Activated gamma-delta T cell treated with anti-CD3 and anti-CD28 coated beads, Interleukin-2, amount 50 U/mL, for 16 hours (primary cell): ENCODE measurements around the gene ZEB2.

Experiments used
- DNase-seq: peaks from one replicate; pipeline ENCODE4 v3.0.0-alpha.2; 2020; ENCODE audit warnings: low read depth

Gene ZEB2

DNA sequence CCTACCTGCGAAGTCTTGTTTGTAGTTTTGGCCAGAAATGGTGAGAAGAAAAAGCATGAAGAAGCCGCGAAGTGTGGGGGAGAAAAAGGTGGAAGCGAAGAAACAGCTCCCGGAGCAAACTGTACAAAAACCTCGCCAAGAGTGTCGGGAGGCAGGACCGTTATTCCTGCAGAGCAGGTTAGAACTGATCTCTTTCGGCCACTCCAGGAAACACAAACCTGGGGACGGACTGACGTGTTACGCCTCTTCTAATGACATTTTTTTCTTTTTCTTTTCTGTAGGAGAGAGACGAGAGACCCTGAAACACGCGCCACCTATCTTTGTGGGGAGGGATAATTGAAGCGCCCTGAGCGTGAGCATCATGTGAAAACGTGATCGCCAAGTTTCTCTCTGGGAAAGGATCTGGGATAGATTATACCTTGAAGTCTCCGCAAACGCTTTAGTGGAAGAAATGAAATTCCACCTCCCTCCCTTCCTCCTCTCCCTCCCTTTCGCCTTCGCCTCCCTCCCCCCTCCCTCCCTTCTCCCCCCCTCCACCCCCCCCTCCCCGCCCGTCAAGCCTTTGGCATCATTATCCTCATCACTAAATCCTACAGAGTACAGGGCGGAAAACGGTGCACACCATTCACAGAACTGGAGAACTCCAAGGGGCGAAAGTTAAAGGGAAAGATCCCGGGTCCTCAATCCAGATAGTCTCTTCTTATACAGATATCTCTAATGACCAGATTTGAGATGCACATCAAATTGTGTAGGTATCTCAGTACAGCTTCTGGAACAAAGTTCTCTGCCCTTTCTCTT lies at the start of gene ZEB2:
Gene ZEB2, minus strand, starts transcription at position 186 of the 798 bp plus-strand sequence. CDS start 2,769 bp downstream, outside the sequence.
- no peak for DNase-seq

DNA sequence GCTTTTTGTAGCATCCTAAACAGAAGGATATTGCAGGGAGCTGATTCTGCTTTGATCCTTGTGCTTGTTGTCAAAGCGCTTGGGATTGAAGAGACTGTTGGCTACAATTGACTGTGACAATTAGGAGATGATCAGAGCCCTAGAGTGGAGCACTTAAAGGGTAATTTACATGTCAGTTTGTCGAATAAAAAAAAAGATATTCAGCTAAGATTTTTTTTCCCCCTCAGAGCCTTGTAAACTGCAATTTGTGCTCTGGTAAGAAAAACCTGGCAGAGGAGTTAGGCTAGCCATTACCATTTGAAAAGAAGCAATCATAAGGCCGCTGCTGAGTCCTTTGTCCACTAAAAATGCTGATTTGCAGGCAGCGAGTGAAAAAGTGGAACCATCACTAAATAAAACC lies 47.8 kb upstream of the ZEB2 start:
- DNase-seq, result no peak

DNA sequence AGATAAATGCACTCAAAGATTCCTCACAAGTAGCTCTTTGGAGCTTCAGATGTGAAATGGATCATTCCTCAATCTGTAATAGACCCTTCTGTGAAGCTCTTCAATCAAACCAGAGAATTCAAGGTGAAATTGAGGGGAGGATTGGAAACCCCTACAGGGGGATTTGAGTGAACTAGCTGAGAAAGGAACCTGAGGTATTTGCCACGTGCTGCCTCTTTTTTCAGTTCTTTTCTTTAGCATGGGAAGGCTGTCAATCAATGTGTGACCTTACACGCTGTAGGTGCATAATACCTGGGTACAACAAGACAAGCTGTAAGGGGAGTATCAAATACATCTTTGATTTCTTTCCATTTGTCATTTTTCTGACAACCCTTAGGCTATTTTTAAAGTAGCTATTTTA lies 46.5 kb upstream of the ZEB2 start:
- DNase-seq, result no peak

DNA sequence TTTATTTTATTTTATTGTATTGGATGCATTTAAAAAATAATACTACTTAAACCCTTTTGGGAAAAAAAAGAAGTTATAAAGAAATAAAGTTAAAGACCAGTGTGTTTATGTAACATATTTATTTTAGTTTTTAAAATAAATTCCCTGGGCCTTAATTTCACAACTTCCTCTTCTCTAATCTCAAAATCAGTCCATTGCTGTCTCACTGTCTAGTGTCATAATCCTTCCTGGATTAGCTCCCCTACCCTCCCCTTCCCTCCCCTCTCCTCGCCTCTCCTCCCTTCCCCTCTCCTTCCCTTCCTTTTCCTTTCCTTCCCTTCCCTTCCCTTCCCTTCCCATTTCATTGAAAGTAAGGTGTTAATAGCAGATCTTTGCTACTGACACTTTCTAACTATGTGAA lies 40.3 kb upstream of the ZEB2 start:
- DNase-seq, result no peak

DNA sequence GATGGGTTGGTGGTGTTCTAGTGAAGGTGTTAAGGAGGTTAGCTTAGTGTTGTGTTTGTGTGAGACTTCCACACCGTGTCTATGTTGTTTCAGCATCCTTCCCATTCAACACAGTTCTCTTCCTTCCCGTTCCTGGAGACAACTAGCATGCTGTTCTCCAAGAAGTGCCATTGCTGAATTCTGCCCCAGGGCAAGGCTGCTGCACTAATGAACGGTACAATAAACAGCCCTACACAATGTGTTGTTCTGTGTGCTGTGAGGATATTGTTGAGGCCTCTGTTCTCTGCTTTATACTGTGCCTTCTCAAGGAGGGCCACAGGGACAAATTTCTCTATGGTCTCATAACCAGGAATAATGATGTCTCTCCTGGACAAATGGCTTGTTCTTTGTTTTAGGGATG lies 39.8 kb upstream of the ZEB2 start:
- no peak for DNase-seq

DNA sequence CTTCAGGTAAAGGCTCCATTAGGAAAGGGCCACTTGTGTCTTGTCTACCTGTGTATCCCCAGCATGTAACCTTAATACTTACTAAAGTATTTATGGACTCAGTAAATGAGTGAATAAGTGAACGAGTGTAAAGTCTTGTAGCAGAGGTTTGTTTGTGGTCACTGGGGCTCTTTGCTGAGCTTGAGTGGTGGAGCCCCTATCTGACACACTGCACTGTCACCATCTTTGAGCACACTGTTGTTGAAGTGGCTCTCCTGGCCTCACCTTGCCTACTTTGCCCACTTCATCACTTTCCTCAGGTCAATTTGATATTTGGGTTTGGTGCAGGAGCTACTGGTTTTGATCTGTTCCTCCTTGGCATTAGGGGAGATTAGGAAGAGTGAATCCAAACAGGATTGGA lies 39.3 kb upstream of the ZEB2 start:
- no peak for DNase-seq

DNA sequence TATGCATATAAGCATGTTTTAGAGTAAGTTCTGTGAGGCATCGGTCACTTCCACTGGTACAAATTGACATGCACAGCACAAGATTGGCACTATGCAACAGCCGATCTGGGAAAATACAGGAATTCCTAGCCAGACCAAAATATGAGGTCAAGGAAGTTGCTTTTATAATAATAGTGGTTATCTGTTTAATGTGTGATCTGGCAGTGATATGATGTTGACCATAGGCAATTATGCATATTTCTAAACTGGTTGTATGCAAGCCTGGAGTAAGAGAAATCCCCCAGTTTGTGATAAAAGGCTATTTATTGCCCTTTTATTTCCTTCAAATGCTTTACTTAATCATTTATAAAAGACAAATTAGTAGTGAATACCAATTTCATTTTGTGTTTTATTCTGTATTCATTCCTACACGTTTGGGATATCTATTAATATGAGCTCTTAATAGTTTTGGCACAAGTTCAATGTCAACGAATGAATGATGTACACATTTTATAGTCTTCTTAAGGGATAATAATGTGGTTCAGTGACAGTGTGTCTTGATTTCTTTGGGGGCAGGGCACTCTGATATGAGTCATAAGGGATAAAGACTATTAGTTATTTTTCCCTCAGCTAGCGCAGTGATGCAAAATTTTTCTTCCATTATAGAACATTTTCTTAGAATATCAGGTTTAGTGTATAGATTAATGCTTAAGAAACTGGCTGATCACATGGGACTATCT lies 34.7 kb upstream of the ZEB2 start:
- no peak for DNase-seq

DNA sequence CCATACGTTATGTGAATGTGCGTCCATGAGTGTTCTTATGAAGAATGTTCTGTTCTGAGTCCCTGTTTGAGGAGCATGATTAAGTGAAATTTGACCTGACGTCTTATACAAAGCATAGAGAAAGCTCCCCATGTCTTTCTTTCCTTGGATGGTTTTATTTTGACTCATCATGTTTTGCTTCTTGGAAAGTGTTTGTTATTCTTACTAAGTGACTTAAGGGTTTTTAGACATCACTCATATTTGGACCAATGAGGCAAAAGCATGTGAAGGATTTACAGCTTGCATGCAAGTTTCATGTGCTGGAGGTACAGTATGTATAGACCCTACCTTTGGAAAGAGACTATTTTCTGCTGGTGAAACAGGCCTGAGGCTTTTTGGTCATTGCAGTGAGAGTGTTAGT lies 33.5 kb upstream of the ZEB2 start:
- no peak for DNase-seq

DNA sequence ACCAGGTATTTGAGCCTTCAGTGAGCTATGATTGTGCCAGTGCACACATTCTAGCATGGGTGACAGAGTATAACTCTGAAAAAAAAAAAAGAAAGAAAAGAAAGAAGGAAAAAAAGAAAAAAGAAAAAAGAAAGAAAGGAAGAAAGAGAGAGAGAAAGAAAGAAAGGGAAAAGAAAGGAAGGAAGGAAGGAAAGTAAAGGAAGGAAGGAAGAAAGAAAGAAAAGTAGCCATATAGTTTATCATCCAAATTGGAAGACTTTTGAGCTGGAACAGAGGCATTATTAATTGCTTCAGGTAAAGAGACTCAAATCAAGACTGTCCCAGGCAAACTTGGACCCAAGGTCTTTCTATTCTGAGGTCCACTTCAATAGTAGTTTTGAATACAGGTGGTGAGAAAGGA lies 32.9 kb upstream of the ZEB2 start:
- no peak for DNase-seq

DNA sequence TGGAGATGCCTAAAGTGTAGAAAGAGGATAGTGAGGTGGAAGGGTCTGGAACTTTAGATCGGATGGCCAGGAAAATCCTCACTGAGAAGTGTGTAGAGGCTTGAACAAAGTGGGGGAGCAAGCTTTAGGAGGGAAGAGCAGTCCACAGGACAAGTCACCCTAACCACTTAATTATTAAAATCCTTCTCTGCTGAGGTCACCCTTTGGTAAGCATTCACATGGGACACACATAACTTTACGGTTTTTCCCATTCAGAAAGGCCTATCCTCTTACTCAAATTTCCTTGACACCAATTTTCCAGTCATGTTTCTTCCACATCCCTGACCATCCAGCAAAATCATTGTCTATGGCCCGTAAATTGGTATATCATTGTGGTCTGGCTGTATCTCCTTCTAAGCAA lies 31.0 kb upstream of the ZEB2 start:
- DNase-seq, result no peak

DNA sequence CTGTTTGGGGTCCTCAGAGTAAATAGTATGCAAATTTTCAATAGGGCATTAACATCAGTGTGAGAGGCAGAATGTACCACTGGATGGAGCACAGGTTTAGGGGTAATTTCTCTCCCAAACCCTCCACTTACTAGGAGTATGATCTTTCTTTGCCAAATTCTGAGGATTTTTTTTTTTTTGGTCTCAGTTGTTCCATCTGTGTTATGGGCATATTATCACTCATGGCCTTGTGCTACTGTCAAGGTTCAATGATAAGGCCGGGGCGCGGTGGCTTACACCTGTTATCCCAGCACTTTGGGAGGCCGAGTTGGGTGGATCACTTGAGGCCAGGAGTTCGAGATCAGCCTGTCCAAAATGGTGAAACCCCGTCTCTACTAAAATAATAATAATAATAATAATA lies 30.2 kb upstream of the ZEB2 start:
- no peak for DNase-seq

DNA sequence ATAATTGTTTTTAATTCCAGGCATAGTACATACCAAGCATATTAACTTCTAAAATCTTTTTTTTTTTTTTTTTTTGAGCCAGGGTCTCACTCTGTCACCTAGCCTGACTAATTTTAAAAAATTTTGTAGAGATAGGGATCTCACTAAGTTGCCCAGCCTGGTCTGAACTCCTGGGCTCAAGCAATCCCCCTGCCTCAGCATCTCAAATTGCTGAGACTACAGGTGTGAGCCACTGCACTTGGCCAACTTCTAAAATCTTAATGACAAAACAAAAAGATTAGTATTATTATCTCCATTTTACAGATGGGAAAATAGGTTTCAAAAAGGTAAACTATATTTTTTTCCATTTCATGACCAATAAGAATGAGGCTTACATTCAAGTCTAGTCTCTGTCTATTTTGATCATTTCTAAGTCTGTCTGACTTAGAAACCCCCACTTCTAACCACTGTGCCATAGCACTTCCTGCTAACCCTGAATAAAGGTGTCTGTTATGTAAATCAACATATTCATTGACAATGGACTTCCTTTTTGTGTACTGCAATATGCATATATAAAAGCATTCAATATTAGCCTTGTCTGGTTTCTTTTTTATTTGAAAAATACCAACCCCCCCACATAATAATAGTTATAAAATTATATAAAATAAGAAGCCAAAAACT lies 28.7 kb upstream of the ZEB2 start:
- no peak for DNase-seq

DNA sequence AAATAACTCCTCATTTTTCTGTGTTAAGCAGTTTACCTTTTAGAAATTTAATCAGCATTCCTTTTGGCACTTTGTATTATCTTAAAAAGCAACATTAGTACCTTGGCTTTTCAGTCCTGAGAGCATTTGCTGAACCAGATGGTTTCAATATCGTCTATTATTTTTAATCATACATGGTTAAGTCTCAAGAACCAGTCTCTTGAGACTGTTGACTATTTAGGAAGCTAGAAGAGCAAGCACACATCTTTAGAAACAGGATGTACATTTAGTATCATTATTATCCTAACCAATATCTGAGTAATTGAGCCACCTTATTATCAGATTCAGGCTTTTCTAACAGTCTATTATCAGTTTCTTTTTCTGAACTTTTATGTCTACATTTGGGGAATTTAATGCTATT lies 28.2 kb upstream of the ZEB2 start:
- DNase-seq, result no peak

DNA sequence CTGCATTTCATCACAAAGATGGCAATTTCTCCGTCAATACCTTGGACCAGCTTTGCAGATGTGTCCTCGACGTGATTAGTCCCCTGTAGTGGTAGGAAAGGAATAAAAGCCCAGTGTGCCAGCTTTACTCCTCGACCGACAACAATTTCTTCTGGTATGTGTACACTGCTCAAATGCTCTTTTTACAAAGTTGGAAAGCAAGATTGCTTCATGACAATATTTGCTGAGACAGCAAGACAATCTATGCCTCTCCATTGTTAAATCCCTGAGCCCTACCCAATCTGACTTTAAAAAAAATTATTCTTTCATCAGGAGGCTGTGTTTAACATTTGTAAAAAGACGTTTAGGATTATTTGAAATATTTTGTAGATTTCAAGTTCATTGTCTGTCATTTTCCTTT lies 27.6 kb upstream of the ZEB2 start:
- no peak for DNase-seq

DNA sequence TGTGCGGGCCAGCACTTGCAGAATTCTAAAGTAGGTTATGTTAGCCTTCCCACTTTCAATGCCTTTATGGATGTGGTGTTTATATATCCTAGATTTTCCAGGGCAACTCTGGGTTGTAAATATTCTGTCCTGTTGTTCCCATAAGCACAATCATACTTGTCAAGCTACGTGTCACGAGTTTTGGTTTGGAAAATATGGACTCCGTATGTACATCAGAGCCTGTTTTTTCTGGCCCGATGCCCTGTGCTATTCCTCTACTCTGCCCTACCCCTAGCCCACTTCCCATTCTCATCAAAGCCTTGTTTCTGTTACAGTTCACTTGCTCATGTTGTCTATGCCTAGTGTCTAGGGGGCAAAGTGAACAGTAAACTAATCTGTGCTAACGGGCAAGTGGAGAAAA lies 27.0 kb upstream of the ZEB2 start:
- DNase-seq, result no peak

DNA sequence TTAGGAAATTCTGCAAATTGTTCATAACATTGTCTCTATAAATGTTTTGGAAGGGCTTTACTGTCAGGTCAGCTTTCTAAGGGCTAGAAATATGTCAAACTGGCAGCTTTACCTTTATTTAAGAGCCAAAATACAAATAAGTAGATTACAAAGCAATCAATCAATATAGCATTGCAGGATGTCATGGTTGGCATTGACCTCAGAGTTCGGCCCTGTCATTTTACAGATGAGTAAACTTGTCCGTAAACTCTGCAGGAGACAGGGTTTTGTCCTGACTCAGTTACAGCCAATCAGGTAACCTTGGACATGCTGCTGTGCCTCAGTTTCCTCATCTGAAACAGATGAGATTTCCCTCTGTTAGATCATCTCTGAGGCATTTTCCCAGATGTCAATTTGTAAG lies 25.9 kb upstream of the ZEB2 start:
- DNase-seq, result no peak

DNA sequence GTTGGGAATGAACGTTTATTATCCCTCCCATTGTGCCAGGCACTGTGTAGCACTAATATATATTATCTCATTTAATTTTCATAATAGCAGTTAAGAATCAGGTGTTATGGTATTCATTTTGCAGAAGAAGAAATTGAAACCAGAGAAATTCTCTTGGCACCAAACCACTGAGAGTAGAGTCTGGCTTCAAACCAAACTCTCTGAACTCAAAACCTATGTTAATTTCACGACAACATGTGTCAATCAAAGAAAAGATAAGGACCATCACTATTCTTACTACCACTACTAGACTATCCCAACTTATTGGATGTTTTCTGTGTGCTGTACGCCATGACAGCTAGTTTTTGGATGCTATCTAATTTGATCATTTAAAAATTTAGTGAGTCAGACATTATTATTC lies 24.1 kb upstream of the ZEB2 start:
- DNase-seq, result no peak

DNA sequence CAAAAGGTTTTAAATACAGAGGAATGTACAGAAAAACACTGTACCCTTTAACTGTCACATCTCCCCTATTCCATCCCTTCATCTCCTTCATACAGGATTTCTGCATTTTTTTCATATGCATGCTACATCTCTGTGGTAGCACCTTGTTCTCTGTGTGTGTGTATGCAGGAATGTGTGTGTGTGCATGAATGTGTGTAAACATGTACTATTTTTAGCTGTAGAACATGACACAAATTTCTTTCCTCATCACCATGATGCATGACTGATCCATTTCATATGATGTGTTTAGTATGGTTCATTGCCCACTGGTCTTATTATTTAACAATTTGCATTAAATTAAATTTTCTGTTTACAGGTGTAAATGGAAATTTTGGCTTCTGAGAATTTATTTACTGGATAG lies 21.5 kb upstream of the ZEB2 start:
- DNase-seq, result no peak

DNA sequence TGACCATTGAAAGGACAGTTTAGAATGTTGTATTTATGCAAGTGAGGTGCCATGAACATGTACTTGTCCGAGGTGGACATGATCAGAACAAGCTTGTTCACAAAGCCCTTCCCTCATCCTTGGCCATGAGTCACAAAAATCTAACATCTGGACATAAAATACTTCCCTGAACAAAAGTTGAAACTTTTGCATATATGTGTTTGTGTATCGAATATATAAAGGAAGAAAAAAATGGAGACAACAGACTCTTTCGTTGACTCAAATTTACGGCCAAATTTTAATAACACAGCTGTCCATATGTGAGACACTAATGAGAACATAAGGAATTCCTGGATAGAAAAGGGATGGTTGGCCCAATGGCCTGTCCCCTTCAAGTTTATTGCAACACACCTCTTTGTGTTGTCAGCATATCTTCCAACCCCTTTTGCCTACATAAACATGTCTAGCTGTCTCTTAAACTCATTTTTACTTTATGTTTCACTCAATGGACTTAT lies 19.4 kb upstream of the ZEB2 start:
- DNase-seq, result no peak

DNA sequence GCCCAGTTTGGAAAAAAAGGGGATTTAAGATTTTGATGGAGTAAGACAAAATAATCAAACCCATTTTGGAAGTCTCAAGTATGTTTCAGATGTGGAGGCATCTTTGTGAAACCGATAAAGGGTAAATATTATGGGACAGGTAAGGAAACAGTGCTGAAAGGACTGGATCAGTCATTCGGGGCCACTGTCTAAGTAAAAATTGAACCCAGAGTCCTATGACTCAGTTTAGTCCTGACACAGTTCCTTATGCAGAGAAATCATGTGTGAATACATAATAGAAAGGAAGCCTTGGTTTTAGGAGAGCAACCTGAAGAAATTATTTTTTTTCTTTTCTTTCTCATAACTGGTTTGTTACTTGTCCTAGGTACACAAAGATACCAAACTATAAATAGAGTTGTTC lies 15.4 kb upstream of the ZEB2 start:
- DNase-seq, result no peak

DNA sequence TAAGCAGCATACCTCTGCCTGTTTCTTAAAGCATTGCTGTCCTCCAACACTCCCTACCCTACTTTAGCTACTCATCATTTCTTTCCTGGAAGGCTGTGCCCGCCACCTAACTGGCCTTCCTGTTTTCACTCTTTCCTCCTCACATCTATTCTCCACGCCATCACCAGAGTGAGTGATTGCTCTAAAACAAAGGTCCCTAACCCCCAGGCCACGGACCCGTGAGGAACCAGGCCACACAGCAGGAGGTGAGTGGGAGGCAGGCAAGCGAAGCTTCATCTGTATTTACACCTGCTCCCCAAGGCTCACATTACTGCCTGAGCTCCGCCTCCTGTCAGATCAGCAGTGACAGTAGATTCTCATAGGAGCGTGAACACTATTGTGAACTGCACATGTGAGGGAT lies 13.3 kb upstream of the ZEB2 start:
- no peak for DNase-seq

DNA sequence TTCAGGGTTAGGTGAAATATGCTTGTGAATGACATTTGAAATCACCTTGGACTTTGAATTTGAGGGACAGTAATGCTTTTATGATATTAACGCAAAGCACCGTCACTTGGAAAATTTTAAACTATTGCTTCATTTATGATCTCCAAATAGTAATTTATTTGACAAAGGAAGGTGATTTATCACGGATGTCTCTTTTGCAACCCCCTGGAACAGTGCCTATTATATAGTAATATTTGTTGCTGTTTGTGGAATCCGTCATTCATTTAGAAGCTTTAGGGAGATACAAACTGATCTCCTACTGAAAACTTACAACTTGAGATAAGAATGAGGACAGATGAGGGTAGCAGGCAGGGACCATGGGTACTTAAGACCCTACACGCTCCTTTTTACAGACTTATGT lies 10.7 kb upstream of the ZEB2 start:
- no peak for DNase-seq

DNA sequence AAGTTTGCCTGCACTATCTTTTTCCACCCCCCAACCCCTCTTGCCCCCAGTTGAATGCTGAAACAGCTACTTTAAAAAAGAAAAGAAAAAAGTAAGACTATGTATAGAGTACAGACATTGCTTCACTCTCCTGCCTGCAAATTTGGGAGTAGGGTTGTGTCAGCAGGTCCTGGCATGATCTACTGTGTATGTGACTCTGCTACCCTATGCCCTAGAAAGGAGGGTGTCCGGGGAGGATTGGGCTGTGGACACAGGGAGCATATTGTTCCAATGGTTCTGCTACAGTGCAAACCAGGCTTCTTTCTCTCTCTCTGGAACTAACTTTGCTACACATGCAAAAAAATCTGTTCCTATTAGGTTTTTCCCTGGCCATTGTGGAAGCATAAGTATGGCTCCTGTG lies 9.9 kb upstream of the ZEB2 start:
- DNase-seq, result no peak
